ENCODE results near the gene MCM3AP.

- TF ChIP-seq POLR2AphosphoS5 (IDR thresholded peaks at IDR 0.05; ENCODE audit: borderline replicate concordance, low read depth, low read length) (no peak; the same call in 1 of the 2 replicates), EZH2 (IDR thresholded peaks at IDR 0.05) (no peak)
Observed at GRCh38 chr21:46325073-46325912, 39.9 kb upstream of the MCM3AP start.

Data from SK-N-MC (cell line).